A673 (cell line): ENCODE results near the gene ARL13A. TPM values are rescaled to one million over a fixed set of nuclear protein-coding genes. Genes with fewer than 3 reads are reported as not detected.

ENCODE experiments used
- BruUV-seq: library from RNA; stranded (reverse); fragments of 400-500 nt; replicated peaks from 2 replicates; lab custom pipeline; 2021; lab: Mats Ljungman, UMichigan
- CTCF ChIA-PET: fragments of 300-600 bp; sonication (Branson Sonifier 250); formaldehyde crosslinking; loops from one replicate; lab custom pipeline; 2022; ENCODE audit warnings: antibody characterized with exemption; lab: Charles Lee
- POLR2A ChIA-PET: fragments of 300-600 bp; sonication (Branson Sonifier 250); formaldehyde crosslinking; loops from one replicate; lab custom pipeline; 2022; ENCODE audit warnings: antibody characterized with exemption; ENCODE audit not compliant: low non-redundant PET; lab: Charles Lee
- DNase-seq: peaks from one replicate; pipeline ENCODE4 v3.0.0-alpha.2; 2015; ENCODE audit warnings: low spot score
- H3K27ac ChIP-seq: fragments of 200-600 bp; sonication (generic); 2 replicates; pipeline ENCODE4 v1.5.1; 2016; ENCODE audit warnings: mixed run types, low read depth, mild to moderate bottlenecking, mixed read lengths, antibody characterized with exemption, low read length; ENCODE audit not compliant: poor library complexity, severe bottlenecking
- H3K27me3 ChIP-seq: fragments of 200-600 bp; sonication (generic); replicated peaks from 2 replicates; pipeline ENCODE4 v1.6.1; 2017; ENCODE audit warnings: mixed run types, low read depth, mild to moderate bottlenecking, mixed read lengths, antibody characterized with exemption, low read length; ENCODE audit not compliant: insufficient read depth, poor library complexity
- H3K36me3 ChIP-seq: fragments of 200-600 bp; sonication (generic); 2 replicates; pipeline ENCODE4 v1.6.1; 2016; ENCODE audit warnings: mixed run types, mild to moderate bottlenecking, mixed read lengths, antibody characterized with exemption, low read length; ENCODE audit not compliant: insufficient read depth, poor library complexity, severe bottlenecking
- H3K4me1 ChIP-seq: fragments of 200-600 bp; sonication (generic); 2 replicates; pipeline ENCODE4 v1.6.1; 2017; ENCODE audit warnings: mixed run types, mild to moderate bottlenecking, mixed read lengths, antibody characterized with exemption, low read length; ENCODE audit not compliant: insufficient read depth, poor library complexity, severe bottlenecking
- H3K4me3 ChIP-seq: fragments of 200-600 bp; sonication (generic); 2 replicates; pipeline ENCODE4 v1.5.1; 2016; ENCODE audit warnings: low read depth, mixed run types, mild to moderate bottlenecking, mixed read lengths, low read length; ENCODE audit not compliant: poor library complexity, severe bottlenecking
- H3K9me3 ChIP-seq: fragments of 200-600 bp; sonication (generic); 2 replicates; pipeline ENCODE4 v1.6.1; 2016; ENCODE audit warnings: mixed run types, low read depth, mild to moderate bottlenecking, mixed read lengths, antibody characterized with exemption, low read length; ENCODE audit not compliant: poor library complexity, severe bottlenecking
- CTCF ChIP-seq: fragments of 300-800, 200-600 bp; sonication (generic); conservative IDR thresholded peaks from 2 replicates; pipeline ENCODE4 v1.5.1; 2017; ENCODE audit warnings: low read depth, mild to moderate bottlenecking, antibody characterized with exemption, low read length, moderate library complexity, mixed read lengths
- EZH2 ChIP-seq: fragments of 200-600 bp; sonication (generic); IDR thresholded peaks from 2 replicates; pipeline ENCODE4 v1.6.1; 2017; ENCODE audit warnings: borderline replicate concordance, low read depth, mild to moderate bottlenecking, mixed read lengths, antibody characterized with exemption, low read length; ENCODE audit not compliant: poor library complexity, severe bottlenecking
- intact Hi-C: fragments of 100-400 bp; cut with micrococcal nuclease; formaldehyde crosslinking; loops from one replicate; pipeline ENCODE4 v1.10.0; 2022; ENCODE audit not compliant: unreplicated experiment
- total RNA-seq: library from RNA; stranded (reverse); gene quantifications from 2 replicates; pipeline ENCODE4 v1.2.3, GENCODE V29; 2021

Gene ARL13A
- total RNA-seq, 1 experiment from 2014 or later = not detected

GRCh38 chrX:101028562-101028961 is 59.1 kb downstream of the ARL13A start:
- no peak for DNase-seq
- no peaks in the 10 kb centered on the region for H3K27me3 ChIP-seq
- CTCF ChIA-PET = no interaction called here
- no peak overlapping the region for H3K4me3 ChIP-seq
- no peaks in the 10 kb centered on the region for H3K36me3 ChIP-seq
- intact Hi-C loops = no loop called here
- TF ChIP-seq EZH2 = no peak
- no peak for TF ChIP-seq CTCF
- H3K9me3 ChIP-seq = no peaks in the 10 kb centered on the region
- BruUV-seq = no TSS peak
- H3K27ac ChIP-seq = no peak overlapping the region
- POLR2A ChIA-PET = no interaction called here
- H3K4me1 ChIP-seq = no peaks in the 10 kb centered on the region

- intact Hi-C loops = no loop called here
- Histone ChIP-seq H3K4me1 (no peaks in the 10 kb centered on the region), H3K27ac (no peak overlapping the region), H3K4me3 (no peak overlapping the region), H3K36me3 (no peaks in the 10 kb centered on the region), H3K9me3 (no peaks in the 10 kb centered on the region), H3K27me3 (no peaks in the 10 kb centered on the region)
- no peak for TF ChIP-seq CTCF
- no peak for TF ChIP-seq EZH2
- no TSS peak for BruUV-seq
- ChIA-PET POLR2A (no interaction called here), CTCF (no interaction called here)
- DNase-seq = no peak
These were observed 60.2 kb downstream of the ARL13A start for GRCh38 chrX:101029665-101030064.

GRCh38 chrX:101037231-101037630 is 67.7 kb downstream of the ARL13A start:
- DNase-seq = no peak
- CTCF ChIA-PET = no interaction called here
- Histone ChIP-seq H3K27me3 (no peaks in the 10 kb centered on the region), H3K4me1 (no peaks in the 10 kb centered on the region), H3K4me3 (no peak overlapping the region), H3K27ac (no peak overlapping the region), H3K9me3 (no peaks in the 10 kb centered on the region), H3K36me3 (peaks cover 6% of the 10 kb centered on the region)
- intact Hi-C loops = no loop called here
- POLR2A ChIA-PET = no interaction called here
- TF ChIP-seq CTCF (no peak), EZH2 (no peak)
- no TSS peak for BruUV-seq
